HG02981 (cell line): ENCODE results near the gene TNS2.
A peak's percentile ranks its signal among the peaks of the same experiment; 100 is the strongest.

Experiments
- ATAC-seq: cut with Tn5 transposase; IDR thresholded peaks from one replicate; pipeline ENCODE4 v1.9.1; 2021; ENCODE audit warnings: mild to moderate bottlenecking, moderate library complexity; ENCODE audit not compliant: unreplicated experiment

TNS2 gene

DNA sequence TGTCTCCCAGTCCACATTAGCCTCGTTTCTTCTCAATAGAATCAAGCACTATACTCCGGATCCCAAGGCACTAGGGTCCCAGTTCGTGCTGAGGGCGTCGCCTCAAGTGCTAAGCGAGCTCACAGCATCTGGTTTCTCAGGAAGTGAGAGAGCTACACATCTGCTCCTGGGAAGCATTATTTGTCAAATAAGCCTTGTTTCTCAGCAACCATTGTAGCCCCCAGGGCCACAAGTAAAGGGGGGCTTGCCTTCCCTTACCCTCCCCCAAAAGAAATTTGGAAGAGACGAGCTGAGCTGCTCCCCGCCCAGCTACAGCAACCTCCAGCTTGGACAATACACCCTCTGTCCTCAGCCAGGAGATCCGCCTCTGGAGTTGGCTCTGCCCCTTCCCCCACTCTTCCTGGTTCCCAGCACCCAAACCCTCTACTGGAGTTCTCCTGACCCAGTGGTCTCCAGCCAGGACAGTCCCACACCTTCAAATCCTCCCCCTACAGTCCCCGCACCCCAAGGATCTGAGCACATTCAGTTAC lies 5.7 kb upstream of the TNS2 start:
- ATAC-seq = no peak

DNA sequence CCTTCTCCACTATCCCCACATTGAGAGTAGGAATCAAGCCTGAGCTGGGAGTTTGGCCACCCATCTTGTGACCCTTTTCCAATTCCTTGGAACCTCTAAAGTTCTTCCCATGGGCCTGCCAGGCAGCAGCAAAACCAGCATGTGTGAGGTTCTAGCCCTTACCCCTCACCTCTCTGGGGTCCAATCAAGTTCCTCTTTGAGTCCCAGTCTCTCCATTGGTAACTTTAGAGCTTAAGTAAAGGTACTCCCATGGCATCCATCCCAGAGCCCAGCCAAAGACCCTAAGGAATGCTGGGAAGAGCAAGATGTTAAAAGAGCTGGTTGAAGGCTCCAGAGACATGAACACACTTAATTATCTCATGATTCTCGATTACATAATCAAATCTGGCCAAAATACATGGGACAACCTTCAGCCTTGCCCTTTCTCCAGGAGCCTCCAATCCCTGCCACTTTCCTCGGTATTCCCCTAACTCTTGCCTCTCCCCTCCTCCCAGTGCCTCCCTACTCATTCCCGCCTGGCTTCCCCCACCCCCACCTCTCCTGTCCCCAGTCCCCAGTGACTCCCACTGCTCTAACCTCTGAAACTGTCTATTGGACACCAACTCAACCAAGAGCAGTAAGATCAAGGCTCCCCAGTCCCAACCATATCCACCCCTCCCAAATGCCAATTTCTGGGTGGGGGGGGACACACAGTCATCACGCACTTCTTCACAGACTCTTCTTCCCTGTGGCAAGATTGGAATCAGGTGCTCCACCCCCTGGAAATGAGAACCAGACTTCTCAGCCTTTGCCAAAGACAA lies 4.8 kb upstream of the TNS2 start:
- no peak for ATAC-seq

DNA sequence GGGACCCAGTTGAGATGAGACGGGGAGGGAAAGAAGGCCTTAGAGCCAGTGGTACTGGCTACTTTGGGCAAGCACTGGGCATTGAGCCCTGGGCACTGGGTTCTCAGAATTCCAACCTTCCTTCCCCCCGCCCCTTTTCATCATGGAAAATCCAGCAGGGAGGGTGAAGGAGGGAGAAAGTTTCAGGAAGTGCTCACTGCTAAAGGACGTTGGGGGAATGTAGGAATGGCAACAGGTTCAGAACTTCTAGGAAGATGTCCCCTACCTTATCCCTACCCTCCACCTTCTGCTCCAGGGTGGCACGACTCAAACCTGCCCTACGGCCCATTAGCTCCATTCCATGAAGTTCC lies 4.2 kb upstream of the TNS2 start:
- no peak for ATAC-seq

DNA sequence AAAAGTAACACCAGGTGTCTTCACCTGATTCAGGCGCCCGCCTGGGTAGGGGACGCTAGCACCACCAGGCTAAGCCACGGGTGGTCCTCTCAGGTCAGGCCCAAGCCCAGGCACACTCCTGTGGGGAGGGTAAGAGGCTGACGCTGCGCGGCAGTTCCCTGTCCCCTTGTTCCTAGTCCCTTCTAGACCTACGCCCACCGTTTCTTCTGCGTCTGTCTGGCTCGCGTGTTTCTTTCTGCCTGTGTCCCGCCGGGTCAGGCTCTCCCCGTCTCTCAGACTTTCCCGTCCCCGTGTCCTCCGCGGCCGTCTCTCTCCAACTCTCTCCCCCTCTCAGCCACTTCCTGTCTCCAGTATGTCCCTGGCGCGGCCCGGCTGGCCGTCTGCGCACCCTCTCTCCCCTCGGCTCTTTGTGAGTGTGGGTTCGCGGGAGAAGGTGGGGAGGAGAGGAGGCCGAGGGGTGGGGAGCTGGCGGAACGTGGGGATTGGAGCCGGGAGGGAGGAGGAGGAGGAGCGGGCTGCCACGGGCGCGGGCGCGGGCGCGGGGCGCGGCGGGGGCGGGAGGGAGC lies 3.1 kb upstream of the TNS2 start:
- peak; percentile 32 for ATAC-seq

DNA sequence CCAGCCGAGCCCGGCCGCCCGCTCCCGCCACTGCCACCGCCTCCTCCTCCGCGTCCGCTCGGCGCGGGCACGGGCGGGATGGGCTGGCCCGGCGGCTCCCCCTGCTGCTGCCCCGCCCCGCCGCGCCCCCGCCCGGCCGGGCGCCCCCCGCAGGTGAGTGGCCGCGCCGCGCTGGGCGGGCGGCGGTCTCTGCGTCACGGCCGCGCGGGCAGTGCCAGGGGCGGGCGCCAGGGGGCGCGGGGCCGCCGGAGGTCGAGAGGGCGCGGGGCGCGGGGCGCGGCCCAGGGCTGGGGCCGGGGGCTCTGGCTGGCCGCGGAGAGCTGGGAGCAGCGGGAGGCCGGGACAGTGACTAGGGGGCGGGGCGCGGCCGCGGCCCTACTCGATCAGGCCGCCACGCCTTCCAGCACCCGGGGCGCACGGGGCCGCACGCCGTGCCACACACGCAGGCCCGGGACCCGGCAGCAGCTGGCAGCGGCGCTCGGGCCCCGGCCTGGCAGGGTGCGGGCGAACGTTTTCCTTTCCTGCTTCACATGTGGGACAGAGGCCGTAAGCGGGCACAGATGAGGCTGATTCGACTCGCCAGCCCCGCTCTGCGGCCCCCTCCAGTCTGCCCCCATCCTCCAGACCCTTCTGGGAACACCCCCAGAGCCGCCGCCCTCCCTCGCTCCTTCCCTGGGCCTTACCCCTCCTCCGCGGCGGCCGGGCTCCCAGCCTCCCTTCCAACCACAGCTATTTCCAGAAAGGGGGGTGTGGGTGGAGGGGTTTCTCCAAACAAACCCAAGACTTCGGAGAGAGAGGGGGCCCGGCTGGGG lies 2.4 kb upstream of the TNS2 start:
- peak; percentile 61 for ATAC-seq

DNA sequence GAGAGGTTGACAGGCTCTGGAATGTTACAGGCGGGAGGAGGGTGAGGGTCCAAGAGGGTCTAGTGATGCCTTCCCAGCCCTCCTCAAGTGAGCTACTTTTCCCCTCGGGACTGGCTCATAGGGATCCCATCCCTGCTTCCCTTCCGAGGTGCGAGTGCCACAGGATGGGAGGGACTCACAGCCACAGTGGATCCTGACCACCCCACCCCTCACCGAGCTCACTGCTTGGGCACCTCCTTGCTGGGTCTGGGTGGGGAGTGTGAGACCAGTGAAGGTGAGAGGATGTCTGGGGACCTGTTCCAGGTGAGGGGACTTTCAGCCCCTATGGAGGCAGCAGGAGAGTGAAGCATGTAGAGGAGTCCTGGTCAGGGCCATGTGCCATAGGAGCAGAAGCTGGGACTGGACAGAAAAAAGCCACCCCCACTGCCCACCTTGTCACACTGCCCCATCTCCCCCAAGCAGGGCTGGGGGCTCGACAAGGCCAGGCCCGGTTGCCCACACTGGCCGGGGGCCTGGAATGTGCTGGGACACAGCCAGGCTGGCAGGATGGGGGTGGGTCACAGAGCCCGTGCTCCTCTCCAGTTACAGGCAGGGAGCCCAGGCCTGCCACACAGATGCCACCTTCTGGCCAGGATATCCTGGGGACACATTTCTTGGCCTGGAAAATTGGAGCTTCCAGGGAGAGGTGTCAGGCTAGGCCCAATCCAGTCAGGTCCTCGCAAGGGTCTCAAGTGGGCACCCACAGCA lies 1.7 kb upstream of the TNS2 start:
- no peak for ATAC-seq

DNA sequence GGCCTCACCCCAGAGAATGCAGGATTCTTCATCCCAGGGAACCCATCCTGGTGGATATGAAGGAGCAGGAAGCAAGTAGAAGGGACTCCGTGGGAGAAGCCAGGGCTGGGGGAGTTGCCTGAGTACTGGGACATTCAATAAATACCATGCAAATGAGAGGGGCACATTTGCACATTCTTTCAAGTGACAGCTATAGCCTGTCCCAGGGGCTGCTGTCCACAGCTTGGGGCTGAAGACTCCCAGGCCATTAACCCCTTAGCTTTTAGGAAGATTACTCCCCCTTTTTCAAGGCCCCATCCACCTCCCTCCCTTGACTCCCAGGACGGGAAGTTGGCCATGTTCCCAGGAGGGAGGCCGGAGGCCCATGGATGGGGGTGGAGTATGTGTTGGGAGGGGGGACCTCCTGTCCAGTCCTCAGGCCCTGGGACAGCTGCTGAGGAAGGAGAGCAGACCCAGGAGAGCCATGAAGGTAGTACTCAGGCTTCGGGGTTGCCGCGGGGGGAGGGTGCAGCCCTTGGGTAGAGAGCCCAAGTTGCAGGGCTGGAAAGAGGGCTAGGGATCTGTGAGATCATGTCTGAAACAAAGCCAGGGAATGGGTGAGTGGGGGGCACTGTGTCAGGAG lies 974 bp upstream of the TNS2 start:
- no peak for ATAC-seq

DNA sequence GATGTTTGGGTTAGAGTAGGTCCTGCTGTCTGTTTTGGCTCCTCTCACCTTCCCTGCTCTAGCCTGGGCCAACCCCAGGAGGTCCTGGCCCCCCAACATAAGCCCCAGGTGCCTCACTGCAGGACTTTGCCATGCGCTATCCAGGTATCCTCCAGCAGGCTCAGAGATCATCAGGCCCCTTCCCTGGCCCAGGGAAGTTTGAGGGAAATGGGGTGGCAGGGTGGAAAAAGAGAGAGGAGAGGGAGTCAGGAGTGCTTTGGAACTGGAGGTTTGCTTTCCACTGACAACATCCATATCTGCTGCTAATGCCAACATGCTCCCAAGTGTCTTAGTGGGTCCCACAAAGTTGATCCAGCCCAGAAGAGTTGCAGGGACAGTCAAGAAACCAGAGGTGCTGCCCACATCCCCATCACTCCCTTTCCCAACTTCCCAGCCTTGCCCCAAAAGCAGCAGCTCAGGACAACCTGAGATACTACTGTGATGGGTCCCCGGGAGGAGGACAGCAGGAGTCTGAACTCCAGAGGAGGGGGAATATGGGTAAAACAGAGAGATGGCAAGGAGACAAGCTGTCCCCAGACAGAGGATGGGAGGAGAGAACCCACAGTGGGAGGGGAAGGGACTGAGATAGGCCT lies 677 bp downstream of the TNS2 start:
- ATAC-seq = no peak

DNA sequence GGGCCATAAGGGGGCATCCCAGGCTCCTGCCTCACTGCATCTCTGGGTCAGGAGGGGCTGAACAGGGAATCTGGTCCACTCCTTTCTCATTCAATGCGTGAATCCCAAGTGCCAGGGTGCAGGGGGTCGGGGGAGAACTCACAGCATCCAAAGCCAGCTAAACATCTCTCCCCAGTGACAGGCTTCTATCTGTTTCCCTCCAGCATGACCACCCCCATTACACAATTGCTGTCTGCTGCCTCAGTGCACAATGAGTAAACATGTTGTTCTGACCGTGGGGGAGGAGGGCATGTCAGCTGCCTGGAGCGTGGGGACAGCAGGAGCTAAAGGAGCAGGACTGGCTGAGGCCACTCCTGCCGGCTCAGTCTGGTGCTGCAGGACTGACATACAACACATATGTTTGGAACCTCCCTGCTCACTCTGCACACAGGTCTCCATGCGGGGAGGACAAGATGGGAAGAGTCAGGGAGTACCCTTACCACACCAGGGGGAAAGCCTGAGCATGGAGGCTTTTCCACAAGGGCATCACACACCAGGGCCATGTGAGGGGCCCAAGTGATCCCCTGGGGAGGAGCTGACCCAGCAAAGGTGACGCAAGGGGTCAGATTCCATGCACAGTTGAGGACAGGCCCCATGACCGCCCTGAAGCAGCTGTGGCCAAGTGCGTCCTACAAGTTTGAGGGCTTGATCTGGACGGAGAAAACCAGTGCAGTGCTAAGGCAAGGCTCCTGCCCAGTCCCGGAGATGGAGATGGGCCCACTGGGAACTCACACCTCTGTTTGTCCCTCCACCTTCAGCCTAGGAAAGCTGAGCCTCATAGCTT lies 1.4 kb downstream of the TNS2 start:
- no peak for ATAC-seq

DNA sequence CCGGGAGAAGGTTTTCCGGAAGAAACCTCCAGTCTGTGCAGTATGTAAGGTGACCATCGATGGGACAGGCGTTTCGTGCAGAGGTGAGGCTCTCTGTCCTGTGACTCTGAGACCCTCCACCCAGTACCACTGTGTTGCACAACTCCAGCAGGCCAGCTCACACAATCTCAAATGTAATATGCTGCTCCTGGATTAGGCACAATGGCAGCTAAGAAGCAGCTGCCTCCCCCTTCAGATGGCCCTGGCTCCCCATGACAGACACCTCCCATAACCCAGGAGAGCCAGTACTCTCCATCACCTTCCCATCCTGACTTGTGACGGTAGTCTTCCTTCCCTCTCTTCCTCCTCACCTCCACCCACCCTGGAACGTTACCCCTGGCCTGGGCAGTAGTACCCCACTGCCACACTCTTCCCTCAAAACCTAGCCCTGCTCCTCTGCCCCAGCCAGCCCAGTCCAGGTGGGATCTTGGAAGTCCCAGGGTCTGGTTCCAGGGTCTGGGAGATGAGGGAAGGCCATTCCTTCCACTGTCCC lies 2.1 kb downstream of the TNS2 start:
- no peak for ATAC-seq

DNA sequence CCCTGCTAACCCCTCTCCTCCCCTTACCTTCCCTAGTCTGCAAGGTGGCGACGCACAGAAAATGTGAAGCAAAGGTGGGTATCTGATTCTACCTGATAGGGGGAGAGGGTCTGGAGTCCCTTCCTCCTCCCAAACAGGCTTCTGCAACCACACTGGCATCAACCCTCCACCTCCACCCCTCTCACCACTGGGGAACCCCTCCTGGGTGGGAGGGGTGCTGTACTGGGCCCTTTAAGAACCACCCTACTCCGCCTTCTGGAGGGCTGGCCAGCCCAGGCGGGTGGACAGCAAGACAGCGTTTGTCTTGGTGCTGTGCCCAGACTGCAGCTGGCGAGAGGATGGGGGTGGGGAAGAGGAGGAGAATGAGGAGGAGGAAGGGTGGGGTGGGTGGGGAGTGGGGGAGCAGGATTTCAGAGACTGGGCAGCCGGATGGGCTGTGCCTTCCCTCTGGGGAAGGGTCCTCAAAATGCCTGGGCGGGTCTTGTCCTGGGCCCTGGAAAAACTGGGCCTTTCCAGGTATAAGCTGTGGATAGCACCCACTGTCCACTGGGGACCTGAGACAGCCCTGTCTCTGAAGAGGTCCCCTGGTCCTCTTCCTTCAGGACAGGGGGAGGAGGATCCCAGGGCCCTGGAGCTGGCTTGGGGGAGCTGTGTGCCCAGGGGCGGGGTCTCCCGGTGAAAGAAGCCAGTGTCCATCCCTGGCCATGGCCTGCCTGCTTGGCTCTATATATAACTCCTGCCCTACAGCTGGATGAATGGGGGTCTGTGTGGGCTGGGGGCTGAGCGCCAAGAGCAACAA lies 2.8 kb downstream of the TNS2 start:
- no peak for ATAC-seq

DNA sequence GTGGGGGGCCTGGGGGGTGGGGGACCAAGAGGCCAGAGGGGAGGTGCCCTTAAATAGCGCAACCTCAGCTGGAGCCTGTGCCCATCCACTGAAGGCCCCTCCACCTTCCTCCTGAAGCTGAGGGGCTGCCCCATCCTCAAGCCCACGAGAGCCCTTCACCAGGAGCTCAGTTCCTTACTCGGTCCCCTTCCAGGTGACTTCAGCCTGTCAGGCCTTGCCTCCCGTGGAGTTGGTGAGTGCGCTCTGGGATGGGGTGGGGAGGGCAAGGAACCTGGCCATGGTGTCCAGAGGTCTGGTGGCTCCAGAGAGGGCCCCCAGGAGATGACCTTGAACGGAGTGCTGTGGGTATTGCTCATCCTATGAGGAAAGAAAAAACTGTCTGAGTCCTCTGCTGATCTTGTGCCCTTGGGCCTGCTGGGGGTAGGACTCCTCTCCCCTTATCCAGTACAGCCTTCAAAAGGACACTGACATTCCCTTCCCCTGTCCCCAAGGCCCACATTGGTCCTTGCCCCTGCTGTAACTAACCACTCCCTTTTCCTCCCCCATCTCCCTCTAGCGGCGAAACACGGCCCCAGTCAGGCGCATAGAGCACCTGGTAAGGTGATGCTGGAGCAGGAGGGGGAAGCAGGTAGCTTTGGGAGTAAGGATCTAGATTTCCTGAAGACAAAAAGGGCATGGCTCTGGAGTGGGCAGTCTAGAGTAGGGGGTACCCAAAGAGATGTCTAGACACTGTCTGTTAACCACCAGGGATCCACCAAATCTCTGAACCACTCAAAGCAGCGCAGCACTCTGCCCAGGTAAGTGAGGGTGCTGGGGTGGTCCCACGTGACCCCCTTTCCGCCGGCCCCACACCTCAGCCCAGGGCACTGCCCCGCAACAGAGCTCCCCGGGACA lies 3.6 kb downstream of the TNS2 start:
- no peak for ATAC-seq

DNA sequence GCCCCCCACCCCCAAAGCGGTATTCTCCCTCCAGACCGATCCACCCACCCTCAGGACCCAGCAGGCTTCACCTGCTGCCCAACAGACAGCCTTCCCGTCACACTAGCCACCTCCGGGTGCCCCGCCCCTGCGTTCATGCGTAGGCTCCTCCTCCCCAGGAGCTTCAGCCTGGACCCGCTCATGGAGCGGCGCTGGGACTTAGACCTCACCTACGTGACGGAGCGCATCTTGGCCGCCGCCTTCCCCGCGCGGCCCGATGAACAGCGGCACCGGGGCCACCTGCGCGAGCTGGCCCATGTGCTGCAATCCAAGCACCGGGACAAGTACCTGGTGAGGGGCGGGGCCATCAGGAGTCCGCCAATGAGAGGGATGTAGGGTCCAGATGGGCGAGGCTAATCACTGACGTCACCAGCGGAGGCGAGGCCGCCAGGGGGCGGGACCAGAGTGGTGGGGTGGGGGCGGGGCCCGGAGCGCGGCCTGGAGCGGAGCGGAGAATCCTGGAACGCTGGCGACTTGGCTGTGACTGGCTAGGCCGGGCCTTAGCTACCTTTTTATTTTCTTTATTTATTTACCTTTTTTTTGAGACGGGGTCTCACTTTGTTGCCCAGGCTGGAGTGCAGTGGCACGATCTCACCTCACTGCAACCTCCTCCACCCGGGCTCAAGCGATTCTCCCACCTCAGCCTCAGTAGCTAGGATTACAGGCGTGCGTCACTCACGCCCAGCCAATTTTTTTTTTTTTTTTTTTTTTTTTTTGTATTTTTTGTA lies 4.4 kb downstream of the TNS2 start:
- ATAC-seq = peak; percentile 95

DNA sequence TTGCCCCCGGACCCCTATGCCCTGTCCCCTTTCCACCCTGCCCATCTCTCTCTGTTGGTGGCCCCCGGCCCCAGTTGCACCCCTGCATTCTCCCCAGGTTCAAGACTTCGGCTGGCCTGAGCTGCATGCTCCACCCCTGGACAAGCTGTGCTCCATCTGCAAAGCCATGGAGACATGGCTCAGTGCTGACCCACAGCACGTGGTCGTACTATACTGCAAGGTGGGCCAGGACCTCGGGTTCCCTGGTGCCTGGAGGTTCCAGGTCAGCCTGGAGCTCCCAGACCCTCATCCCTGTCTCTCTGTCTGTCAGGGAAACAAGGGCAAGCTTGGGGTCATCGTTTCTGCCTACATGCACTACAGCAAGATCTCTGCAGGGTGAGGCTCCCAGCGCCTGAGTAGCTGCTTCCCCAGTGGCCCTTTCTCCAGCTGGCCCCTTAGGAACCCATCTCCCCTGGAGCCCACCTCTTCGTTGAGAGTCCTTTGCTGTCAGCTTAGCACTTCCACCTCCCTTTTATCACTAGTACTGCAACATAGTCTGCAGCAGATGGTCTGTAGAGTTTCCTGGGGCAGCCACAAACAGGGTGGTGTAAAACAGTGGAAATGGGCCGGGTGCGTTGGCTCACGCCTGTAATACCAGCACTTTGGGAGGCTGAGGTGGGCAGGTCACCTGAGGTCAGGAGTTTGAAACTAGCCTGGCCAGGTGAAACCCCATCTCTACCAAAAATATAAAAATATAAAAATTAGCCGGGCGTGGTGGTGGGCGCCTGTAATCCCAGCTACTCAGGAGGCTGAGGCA lies 5.8 kb downstream of the TNS2 start:
- no peak for ATAC-seq

DNA sequence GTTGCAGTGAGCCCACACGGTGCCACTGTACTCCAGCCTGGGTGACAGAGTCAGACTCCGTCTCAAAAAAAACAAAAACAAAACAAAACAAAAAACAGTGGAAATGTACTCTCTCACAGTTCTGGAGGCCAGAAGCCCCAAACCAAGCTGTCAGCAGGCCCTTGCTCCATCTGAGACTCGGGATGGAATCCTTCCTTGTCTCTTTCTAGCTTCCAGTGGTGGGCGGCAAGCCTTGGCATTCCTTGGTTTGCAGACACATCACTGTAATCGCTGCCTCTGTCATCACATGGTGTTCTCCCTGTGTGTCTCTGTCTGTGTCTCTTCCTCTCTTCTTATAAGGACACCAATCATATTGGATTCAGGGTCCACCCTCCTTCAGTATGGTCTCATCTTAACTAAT lies 6.4 kb downstream of the TNS2 start:
- no peak for ATAC-seq

DNA sequence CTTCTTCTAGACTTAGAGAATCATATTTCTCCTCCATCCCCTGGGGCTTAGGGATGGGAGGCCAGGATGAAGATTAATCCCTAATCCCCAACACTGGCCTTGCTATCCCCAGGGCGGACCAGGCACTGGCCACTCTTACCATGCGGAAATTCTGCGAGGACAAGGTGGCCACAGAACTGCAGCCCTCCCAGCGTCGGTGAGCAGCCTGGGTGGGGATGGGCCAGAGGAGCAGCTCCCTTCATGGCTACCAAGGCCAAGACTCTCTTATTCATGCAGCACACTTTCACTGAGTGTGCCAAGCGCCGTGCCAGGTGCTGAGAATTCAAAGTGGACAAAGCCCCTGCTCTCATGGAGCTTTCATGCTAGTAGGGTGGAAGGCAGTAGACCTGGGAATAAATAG lies 7.0 kb downstream of the TNS2 start:
- ATAC-seq = no peak
